Kidney tubule cell (primary cell): ENCODE data around the gene MLC1.

Experiments used
- DNase-seq: peaks from one replicate; pipeline ENCODE4 v3.0.0-alpha.2; 2018; ENCODE audit warnings: low spot score

Gene MLC1

DNA sequence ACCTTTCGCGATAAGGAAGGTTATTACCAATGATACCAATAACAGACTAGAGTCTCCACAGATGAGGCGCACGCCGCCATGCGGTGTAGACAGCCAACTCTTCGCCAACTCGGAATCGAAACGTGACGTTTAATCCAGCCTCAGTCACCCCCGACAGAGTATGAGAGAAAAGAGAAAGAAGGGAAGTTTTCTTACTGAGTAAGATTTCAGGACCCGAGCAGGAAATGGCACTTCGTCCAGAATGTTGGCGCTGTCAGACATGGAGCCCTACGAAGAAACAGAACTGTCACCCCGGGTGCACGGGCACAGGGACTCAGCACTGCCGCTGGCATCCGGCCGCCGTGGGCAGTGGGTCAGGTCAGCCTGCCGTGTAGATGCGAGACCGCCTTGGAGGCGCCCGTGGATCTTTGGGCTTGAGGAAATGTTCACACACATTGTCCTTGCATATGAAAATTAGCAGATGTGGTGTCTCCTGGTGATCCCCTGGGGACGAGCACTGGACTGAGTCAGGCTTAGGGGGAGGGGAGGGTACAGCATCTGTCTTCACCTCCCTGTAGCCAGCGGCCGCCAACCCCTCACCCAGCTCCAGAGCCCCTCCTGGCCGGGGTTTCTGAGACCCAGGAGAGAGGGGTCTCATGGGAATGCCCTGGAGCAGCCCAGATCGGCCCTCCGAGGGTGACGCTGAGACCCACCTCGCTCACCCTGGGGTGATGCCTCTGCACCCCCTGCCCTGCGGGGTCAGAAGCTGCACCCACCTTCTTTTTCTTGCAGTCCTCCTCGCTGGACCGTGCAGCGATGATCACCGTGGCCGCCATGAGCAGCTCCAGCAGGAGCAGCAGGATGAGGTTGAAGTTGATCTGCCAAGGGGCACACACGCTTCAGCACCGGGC, 8.3 kb downstream of the MLC1 start:
- no peak for DNase-seq

DNA sequence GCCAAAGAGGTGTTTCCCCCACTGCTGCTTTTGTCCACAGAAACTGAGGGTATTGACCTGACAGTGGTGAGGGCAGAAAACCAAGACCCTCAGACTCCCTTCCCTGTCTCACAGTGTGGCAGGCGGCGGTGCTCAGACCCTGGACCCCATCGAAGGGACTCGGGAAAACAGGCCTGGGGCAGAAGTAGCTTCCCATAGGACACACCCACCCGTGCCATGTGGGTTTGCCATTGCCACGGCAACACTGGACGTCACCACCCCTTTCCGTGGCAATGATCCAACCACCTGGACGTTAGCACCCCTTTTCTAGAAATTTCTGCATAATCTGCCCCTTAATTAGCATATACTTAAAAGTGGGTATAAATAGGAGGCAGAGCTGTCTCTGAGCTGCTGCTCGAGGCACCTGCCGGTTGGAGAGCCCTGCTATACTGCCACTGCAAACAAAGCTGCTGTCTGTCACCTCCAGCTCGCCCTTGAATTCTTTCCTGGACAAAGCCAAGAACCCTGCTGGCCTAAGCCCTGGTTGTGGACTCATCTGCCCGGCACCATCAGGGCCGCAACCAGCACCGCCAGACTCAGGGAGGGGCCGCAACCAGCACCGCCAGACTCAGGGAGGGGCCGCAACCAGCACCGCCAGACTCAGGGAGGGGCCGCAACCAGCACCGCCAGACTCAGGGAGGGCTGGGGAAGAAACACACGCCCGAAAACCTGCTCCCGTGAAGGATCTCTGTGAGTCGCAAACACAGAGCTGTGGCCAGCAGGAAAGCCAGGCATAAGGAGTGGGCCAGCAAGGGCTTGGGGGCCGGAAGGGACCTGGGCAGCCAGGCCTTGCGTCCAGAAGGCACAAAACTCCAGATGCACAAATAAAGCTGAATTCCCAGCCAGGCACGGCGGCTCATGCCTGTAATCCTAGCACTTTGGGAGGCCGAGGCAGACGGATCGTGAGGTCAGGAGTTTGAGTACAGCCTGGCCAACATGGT, 10.4 kb downstream of the MLC1 start:
- no peak for DNase-seq

DNA sequence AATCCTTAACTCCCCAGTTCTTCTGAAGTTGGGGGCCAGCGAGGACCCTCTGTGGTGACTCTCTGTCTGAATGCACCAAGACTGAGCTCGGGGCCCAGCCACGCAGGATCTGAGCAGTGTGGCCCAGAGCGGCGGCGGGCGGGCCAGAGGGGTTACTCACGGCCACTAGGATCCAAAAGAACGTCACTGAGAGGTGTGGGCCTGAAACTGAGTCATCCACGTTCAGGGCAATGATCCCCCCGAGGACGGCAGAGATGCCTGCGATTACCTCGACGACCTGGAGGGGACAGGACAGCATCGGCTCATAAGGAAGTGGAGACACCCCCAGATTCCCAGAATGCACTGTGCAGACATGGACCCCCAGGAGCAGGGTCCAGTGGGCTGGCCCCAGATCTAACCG, 11.2 kb downstream of the MLC1 start:
- DNase-seq: no peak

DNA sequence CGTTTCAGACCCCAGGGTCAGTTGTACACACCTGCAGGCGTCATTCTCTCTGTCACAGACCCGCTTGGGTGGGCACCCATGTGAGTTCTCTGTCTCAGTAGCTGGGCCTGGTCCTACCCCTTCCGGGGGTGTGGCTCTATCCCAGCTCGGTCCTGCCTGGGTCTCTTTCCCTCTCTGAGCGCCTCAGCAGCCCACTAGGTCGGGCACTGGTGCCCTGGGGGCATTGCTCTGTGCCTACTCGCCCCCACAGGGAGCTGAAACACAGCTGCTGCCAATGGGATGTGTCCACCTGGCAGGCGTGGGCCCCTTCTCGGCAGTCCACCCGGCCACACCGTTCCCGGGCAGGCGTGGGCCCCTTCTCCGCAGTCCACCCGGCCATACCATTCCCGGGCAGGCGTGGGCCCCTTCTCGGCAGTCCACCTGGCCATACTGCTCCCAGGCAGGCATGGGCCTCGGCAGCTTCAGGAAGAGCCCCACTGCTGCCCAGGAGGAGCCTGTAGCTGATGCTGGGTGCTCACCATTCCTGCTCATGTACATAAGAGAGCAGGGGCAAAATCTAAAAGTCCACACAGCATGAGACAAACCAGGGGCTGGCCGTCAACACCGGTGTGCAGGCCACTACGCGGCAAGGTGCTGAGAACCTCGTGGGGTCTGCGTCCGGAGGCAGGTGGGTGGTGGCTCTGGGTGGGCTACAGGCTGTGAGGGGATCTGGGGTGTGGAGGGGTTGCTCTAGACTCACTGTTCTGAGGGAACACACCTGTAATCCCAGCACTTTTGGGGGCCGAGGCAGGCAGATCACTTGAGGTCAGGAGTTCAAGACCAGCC, 12.3 kb downstream of the MLC1 start:
- no peak for DNase-seq

DNA sequence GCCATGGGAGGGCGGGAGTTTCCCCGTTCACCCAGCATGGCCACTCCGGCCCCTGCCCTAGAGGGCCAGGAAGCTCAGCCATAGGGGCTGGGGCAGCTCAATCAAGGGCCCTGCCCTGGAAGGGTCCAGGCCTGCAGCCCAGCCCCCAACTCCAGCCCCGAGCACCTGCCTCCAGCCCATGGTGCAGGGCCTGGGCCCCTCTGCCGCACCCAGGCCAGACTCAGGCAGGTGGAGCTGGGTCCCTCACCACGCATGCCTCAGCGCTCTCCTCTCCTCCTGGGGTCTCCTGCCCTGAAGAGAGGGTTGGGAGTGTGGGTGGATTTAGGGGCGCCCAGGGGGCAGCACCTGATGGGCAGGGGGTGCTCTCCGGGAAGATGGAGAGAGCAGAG, 13.1 kb downstream of the MLC1 start:
- no peak for DNase-seq

DNA sequence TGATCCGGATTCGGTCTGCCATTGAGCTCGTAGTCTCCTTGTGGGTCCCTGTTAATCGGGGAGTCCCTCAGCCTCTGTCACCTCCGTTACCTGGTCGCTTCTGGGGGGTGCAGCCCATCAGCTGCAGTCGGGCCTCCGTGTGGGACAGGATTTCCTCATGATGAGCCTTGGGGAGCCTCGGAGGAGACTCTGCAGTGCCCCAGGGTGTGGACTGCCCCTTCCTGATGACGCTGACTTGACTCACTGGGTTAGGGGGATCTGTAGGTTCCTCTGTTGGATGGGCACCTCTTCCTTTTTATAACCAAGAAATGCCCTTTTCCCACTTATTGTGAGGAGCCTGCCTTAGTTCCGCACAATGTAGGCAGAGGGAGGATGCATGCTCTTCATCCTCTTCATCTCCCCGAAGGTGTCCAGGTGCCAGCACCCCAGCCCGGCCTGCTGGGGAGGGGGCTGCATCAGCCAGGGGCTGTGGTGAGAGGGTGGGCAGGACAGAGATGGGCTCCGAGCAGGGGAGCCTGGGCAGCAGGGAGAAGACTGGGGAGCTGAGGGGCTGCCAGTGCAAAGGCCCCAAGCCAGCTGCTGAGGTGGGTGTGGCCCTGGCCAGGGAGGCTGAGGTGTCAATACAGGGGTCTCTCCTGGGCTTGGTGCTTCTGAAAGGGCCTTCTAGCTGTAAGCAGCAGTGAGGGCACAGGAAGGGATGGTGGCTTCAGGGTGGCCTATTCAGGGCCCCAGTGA, 13.6 kb downstream of the MLC1 start:
- no peak for DNase-seq

DNA sequence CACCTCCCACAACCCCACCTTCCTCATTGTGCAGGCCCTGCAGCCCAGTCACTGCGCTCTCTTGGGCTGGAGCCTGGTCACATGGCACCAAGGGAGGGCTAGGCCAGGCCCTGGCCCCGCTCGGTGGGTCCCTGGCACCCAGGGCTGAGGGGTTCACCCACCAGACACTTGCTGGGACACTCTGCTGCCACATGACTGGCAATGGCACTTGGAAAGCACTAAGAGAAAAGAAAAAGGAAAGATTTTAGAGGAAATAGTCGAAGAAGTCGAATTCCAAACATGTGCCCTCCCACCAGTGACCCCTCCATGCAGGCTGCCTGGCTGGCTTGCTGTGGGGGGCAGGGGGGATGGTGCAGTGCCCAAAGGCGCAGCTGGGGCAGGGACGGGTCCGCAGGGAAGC, 14.9 kb downstream of the MLC1 start:
- no peak for DNase-seq

DNA sequence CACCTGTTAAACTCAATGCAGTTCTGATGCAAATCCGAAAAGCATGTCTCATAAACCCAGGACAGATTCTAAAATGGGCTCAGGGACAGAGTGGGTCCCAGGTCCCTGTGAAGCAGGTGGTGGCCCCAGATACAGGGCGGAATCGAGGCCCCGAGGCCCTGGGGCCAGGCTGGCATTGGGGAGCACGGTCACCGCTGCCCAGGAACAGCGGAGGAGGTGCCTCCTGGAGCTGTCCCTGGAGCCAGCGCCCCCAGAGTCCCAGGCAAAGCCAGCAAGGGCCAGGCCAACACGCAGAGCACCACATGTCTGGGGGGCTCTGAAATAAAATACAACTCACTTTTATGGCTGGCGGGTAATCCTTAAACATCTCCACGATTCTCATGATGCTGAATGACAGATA, 17.1 kb downstream of the MLC1 start:
- no peak for DNase-seq

DNA sequence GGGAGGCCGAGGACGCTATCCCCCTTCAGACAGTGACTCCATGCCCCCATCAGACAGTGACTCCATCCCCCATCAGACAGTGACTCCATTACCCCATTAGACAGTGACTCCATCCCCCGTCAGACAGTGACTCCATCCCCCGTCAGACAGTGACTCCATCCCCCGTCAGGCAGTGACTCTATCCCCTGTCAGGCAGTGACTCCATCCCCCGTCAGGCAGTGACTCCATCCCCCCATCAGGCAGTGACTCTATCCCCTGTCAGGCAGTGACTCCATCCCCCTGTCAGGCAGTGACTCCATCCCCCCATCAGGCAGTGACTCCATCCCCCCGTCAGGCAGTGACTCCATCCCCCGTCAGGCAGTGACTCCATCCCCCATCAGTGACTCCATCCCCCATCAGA, 18.0 kb downstream of the MLC1 start:
- DNase-seq: no peak

DNA sequence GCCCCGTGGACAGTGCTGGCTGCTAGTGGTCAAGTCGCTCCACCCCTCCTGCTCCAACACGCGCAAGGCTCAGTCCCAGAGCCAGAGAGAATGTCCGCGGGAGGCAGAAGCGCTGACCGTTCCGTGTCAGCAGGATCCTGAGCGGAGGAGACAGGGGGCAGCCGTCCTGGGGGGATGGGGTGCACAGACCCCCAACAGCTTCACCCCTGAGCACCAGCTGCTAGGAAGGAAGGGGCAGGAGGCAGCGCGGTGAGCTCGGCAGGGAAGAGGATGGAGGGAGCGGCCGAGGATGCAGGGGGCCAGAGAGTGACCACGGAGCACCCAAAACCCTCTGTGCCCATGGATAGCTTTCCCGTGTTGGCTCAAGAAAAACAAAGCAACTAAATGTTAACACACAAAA, 20.8 kb downstream of the MLC1 start:
- DNase-seq: no peak

DNA sequence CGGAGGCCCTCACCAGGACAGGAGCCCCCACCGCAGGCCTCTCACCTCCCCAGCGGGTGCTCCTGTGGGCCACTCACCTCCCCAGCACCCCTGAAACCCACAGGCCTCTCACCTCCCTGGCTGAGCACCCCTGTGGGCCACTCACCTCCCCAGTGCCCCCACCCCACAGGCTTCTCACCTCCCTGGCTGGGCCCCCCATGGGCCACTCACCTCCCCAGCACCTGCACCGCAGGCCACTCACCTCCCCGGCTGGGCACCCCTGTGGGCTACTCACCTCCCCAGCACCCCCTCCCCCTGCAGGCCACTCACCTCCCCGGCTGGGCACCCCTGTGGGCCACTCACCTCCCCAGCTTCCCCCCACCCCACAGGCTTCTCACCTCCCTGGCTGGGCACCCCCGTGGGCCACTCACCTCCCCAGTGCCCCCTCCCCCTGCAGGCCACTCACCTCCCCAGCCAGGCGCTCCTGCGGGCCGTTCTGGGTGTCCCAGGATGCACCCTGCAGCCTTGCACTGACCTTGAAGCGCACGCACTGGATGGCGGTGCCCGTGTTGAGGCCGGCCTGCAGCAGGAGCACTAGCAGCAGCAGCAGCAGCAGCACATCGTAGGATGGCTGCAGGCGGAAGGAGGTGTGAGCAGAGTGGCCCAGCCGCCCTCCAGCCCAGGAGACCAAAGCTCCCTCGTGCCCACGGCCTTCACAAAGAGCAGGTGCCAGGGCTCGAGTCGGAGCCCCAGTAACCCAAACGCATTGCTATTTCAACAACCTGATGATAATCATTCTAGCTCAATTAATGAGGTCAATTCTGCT, 21.4 kb downstream of the MLC1 start:
- DNase-seq: no peak

DNA sequence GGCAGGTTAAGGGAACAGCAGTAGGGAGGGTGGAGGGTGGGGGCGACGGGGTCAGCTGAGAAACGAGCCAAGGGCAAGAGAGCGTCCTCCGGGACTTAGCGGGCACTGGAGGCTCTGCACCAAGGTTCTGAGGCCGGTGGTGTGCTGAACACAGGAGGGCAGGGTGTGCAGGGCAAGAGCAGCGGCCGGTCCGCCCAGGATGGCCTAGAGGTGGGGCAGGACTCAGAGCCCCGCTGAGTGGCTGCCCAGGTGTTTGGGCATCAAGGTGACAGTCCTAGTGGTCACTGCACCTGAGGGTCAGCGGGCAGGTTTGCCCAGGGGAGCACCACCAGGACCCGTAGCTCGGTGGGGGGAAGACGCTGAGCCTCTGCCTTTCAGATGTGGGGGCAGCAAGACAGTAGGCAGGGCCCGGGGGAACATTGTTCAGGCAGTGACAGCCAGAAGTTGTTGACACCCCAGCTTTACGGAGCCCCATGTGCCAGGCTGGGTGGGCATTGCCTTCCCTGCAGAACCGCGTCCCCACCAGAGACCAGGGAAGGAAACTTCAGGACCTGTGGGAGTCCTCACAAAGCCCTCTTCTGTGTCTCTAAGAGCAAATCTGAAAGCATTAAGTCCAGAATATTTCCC, 22.6 kb downstream of the MLC1 start:
- DNase-seq: no peak

DNA sequence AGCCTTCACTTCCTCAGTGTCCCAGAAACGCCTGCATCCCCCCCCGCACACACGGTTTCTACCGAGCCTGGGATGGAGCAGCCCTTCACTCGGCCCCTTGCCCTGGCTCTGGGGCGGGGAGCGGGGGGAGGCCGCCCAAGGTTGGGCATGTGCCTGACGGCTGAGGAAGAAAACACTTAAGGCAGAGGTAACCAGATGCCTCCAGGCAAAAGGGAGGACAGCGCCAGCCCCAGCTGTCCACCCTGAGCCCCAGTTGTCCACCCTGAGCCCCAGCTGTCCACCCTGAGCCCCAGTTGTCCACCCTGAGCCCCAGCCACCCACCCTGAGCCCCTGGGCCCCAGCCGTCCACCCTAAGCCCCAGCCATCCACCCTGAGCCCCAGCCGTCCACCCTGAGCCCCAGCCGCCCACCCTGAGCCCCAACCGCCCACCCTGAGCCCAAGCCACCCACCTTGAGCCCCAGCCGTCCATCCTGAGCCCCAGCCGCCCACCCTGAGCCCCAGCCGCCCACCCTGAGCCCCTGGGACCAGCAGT, 23.3 kb downstream of the MLC1 start:
- DNase-seq: no peak

DNA sequence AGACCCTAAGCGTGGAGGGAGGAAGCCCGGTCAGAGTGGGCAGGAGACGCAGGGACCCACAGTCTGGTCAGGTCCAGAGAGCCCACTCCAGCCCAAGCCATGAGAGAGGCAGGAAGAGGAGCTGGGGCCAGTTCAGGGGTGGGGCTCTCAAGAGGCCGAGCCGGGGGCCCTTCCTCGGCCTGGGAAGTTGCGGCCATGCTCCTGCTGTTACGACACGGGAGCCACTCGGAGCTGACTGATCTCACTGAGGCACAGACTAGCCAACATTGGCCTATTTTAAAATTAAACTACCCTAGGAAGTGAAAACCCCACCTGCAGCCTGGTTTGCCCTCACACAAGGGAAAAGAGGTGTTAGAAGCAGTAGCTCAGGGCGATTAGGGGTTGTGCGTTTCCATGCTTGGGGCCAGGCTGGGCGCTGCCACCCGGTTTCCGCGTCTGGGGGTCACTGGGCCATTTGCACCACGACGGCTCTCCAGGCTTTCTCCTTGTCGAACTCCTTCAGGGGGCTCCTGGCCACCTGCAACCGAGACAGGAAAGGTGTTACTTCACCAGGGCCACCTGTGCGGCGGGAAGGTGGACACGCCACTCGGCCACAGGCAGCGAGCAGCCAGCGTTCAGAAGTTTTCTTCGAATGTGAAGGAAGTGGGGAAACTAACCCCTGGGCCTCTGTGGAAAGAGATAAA, 23.9 kb downstream of the MLC1 start:
- DNase-seq: no peak

DNA sequence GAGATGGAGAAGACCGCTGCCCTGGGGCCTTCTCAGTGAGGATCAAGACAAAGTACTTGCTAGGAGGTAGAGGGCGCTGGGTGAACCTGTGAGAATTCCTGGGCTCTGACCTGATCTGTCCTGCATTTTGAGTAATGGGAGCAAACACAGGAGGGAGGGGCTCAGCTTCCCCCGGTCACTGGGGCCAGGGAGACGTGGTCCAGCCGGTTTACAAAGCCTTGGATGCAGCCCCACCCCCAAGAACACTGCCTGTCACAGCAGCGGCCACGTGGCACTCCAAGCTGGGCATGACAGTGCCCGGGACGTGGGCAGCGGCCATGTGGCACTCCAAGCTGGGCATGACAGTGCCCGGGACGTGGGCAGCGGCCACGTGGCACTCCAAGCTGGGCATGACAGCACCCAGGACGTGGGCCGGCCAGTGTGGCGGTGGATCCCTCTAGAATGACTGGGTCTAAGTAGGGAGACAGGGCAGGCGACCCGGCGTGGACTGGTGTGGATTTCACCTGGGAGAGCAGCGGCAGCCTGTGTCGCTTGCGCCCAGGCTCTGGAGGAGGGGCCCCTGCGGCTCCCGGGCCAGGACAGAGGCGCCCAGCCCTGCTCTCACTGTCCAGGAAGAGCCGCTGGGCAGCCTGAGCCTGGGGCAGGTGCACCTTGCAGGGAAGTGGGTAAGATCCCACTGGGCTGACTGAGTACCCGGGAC, 24.6 kb downstream of the MLC1 start:
- no peak for DNase-seq

DNA sequence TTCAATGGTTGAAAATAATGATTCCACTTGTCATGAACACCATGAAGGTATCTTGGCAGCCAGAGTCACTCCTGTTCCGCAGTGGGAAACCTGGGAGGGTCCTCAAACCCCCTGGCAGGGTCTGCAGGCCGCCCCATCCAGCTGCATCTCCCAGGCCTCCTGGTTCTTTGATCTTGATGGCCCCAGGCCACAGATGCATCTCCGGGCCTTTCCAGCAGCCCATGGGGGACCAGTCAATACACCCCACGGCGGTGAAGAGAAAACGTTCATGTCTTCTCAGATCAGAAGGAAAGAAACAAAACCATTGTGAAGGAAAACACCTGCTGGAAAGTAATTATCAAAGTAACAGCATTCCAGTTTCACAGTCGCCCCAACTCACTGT, 25.4 kb downstream of the MLC1 start:
- DNase-seq: no peak

DNA sequence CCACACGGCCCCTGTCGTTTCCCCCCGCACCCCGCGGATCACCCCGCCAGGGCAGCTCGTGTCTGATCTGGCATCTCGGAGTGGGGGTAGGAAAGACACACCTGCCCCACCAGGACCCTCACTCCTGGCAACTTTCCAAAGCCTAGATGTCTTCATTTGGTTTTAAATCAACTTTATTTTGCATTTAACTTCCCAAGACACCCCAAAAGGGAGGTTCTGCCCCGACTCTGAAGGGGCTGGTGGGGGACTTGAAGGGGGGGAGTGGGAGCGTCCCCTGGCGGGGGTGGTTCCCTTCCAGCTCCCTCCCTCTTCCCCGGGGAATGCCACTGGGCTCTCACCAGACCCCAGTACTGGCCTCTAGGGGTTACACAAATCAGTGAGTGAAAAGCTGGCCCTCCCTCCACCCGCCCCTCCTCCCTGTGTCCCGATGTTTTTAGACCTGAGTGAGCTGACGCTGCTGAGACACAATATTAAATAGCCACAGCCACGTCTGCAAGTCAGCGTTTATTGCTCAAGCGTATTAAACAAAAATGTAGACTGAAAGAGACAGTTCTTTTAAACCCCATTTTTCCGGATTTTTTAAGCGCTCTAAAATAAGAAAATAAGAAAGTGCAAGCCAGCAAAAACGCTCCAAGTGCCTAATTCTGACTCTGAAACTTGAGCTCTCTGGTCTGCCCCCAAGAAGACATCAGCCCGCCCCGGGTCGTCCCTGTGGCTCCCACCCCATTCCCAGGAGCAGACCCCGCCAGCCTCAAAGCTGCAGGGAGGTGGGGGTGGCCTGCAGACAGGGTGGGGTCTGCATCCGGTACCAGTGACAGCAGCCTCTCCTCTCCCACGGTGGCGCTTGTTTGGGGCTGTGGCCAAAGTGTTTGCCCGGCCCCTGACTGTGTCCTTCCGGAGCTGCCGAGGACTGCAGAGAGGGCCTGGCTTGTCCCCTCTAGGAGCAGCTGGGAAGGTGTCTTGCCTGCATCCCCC, 26.0 kb downstream of the MLC1 start:
- no peak for DNase-seq
